SH-SY5Y (cell line): ENCODE results near the gene CDC37.

Source experiments
- GATA2 ChIP-seq: IDR thresholded peaks from 2 replicates; pipeline ENCODE4 v1.6.1; 2011; ENCODE audit warnings: mild to moderate bottlenecking, low read depth, low read length
- GATA3 ChIP-seq: IDR thresholded peaks from 2 replicates; pipeline ENCODE4 v1.6.1; 2011; ENCODE audit warnings: low read depth, mild to moderate bottlenecking, low read length, moderate library complexity

Gene CDC37

GRCh38 chr19:10403137-10404021, at the start of gene CDC37:
CDC37 (minus strand) TSS chr19:10403542; CDS start chr19:10403479, 63 bp downstream.
- TF ChIP-seq GATA3 (no peak), GATA2 (no peak)

DNA sequence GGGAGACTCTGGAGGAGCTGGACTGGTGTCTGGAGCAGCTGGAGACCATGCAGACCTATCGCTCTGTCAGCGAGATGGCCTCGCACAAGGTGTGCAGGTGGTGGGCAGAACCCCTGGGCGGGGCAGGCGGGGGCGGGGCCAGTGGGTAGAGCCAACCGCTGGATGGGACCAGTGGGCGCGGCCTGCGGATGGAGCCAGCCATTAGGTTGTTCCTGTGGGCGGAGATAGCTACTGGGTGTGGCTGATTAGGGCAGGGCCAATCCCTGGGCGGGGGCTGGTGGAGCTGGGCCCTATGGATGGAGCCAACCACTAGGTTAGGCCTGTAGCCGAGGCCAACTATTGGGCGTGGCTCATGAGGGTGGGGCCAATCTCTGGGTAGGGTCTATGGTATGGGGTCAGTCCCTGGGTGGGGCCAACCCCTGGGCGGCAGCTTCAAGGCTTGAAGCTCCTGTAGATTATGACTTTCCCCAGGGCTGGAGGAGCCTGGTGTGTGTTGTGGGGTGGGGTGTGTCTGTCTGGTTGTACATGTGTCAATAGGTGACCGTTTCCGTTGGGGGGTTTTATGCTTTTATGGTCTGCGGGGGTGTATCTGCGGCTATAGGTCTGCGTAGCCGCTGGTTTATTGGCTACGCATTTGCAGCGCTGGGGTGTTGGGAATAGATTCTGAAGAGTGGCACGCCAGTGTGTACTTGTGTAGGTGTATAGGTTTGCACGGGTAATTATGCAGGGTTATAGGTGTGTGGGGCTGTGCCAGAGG, 47.7 kb upstream of the CDC37 start:
- TF ChIP-seq GATA2, result no peak
- no peak for TF ChIP-seq GATA3

GRCh38 chr19:10450191-10450852, 47.0 kb upstream of the CDC37 start:
- TF ChIP-seq GATA2 (no peak), GATA3 (no peak)

GRCh38 chr19:10449037-10449436, 45.7 kb upstream of the CDC37 start:
- TF ChIP-seq GATA3 (no peak), GATA2 (no peak)

DNA sequence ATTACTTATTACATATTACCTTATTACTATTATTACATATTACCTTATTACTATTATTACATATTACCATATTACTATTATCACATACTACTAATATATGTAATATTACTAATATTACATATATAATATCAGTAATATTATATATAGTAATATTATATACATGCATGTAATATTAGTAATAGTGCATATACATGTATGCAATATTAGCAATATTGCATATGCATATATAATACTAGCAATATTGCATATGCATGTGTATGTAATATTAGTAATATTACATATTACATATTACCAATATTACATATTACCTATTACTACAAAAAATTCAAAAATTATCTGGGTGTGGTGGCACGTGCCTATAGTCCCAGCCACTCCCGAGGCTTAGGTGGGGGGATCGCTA, 39.4 kb upstream of the CDC37 start:
- TF ChIP-seq GATA3 (no peak), GATA2 (no peak)

DNA sequence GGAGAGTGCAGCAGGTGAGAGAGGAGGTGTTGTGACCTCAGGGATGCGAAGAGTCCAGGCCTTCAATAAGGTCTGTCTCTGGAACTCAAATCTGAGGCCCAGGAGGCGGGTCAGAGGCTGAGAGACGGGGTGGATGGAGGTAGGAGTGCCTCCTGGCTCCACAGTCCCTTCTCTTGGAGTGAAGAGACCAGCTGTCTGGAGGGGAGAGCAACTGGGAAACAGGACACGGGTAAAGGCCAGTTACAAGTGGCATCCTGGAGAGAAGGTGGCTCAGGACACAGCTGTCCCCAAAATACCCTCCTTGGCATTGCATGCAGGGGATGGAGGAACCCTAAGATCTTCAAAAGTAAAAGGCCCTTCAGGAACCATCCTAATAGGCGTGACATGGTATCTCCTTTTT, 36.2 kb upstream of the CDC37 start:
- TF ChIP-seq GATA3 (no peak), GATA2 (no peak)

- TF ChIP-seq GATA2, result no peak
- no peak for TF ChIP-seq GATA3
Measured at GRCh38 chr19:10433131-10433536, 29.8 kb upstream of the CDC37 start.

DNA sequence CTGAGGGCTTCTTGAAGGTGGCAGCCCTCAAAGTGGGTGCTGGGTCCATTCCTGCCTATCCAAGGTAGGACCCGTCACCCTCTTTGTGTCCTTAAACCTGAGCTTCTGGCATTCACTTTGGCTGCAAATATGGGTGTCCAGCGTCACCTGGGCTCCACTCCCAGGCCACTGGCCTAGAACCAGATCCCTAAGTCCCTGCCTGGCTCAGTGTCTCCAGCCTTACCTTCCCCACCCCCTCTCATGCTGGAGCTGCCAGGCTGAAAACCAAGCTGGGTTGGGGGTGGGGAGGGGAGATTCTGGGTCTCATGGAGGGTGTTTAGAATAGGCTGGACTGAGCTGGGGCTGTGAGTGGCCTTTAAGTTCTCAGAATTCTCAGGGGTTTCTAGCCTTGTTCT, 29.4 kb upstream of the CDC37 start:
- TF ChIP-seq GATA3 (no peak), GATA2 (no peak)

- TF ChIP-seq GATA3 (no peak), GATA2 (no peak)
Measured at GRCh38 chr19:10431943-10432735, 28.8 kb upstream of the CDC37 start.

- TF ChIP-seq GATA2, result no peak
- TF ChIP-seq GATA3, result no peak
Measured at GRCh38 chr19:10431254-10431942, 28.1 kb upstream of the CDC37 start.

DNA sequence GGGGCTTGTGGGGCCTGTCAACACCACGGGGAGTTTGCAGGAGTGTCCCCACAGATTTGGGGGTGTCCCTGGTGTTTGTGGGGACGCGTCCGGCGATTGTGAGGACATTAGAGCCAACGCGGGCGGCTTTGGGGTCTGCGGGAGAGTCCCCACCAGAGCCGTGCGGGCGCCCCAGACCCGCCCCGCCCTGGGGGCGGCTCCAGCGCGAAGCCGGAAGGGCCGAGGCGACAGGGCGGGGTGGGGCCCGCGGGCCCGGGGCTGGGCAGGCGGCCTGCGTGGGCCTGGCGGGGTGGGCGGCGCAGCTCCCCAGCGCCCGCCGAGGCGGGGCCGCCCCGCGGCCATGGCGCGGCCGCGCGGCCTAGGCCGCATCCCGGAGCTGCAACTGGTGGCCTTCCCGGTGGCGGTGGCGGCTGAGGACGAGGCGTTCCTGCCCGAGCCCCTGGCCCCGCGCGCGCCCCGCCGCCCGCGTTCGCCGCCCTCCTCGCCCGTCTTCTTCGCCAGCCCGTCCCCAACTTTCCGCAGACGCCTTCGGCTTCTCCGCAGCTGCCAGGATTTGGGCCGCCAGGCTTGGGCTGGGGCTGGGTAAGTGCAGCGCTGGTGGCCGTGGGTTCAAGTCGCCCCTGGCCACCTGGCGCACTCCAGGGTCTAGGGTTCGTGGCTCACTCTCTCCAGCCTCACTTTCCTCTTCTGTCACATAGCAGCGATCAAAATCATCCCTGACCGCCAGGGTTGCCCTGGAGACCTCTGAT, 27.3 kb upstream of the CDC37 start:
- TF ChIP-seq GATA2, result no peak
- no peak for TF ChIP-seq GATA3

GRCh38 chr19:10428996-10429381, 25.6 kb upstream of the CDC37 start:
- TF ChIP-seq GATA2, result no peak
- no peak for TF ChIP-seq GATA3

- TF ChIP-seq GATA3 (no peak), GATA2 (no peak)
Measured at GRCh38 chr19:10427169-10427568, 23.8 kb upstream of the CDC37 start.
